Measurements from ENCODE around the gene DOCK9.

- TF ChIP-seq EZH2 (IDR thresholded peaks at IDR 0.05; ENCODE audit: low read length) (no peak), CTCF (optimal IDR thresholded peaks at IDR 0.05 in 1 of 3, IDR thresholded peaks at IDR 0.05 in 1 of 3, conservative IDR thresholded peaks at IDR 0.05 in 1 of 3; ENCODE audit: extremely low read depth in 1 of 3, insufficient read depth in 2 of 3, low read length in 3 of 3) (no peak)
Observed at GRCh38 chr13:98822225-98822606, 155.6 kb downstream of the DOCK9 start.

All from keratinocyte (primary cell).